MM.1S (cell line): Measurements from ENCODE around the gene CBY2.

ENCODE experiments used
- DNase-seq: peaks from one replicate; pipeline ENCODE4 v3.0.0-alpha.2; 2015
- H2AFZ ChIP-seq: fragments of 300-600 bp; sonication (generic); 2 replicates; pipeline ENCODE4 v1.6.0; 2016; ENCODE audit warnings: antibody characterized with exemption, low read length
- H3F3A ChIP-seq: fragments of 300-600 bp; sonication (generic); 2 replicates; pipeline ENCODE4 v1.6.1; 2016; ENCODE audit warnings: mild to moderate bottlenecking, antibody characterized with exemption, low read length, moderate library complexity, mixed read lengths; ENCODE audit not compliant: insufficient read depth
- H3K27ac ChIP-seq: fragments of 300-600 bp; sonication (generic); 2 replicates; pipeline ENCODE4 v1.5.1; 2016; ENCODE audit warnings: mild to moderate bottlenecking, low read length
- H3K27me3 ChIP-seq: fragments of 300-600 bp; sonication (generic); replicated peaks from 2 replicates; pipeline ENCODE4 v1.6.0; 2016; ENCODE audit warnings: low read length; ENCODE audit not compliant: insufficient read depth
- H3K36me3 ChIP-seq: fragments of 300-600 bp; sonication (generic); replicated peaks from 2 replicates; pipeline ENCODE4 v1.6.1; 2016; ENCODE audit warnings: mild to moderate bottlenecking, low read length, mixed read lengths; ENCODE audit not compliant: insufficient read depth
- H3K4me1 ChIP-seq: fragments of 300-600 bp; sonication (generic); 2 replicates; pipeline ENCODE4 v1.6.1; 2016; ENCODE audit warnings: low read length, mixed read lengths
- H3K4me2 ChIP-seq: fragments of 300-600 bp; sonication (generic); 2 replicates; pipeline ENCODE4 v1.6.0; 2016; ENCODE audit warnings: low read depth, low read length
- H3K4me3 ChIP-seq: fragments of 300-600 bp; sonication (generic); 2 replicates; pipeline ENCODE4 v1.5.1; 2016; ENCODE audit warnings: low read length, mixed read lengths
- H3K79me2 ChIP-seq: fragments of 300-600 bp; sonication (generic); 2 replicates; pipeline ENCODE4 v1.6.1; 2016; ENCODE audit warnings: mixed run types, low read length, mixed read lengths
- H3K9ac ChIP-seq: fragments of 300-600 bp; sonication (generic); 2 replicates; pipeline ENCODE4 v1.6.1; 2016; ENCODE audit warnings: low read length, mixed read lengths
- H3K9me2 ChIP-seq: fragments of 300-600 bp; sonication (generic); replicated peaks from 2 replicates; pipeline ENCODE4 v1.6.1; 2016; ENCODE audit warnings: mild to moderate bottlenecking, low read length, mixed read lengths; ENCODE audit not compliant: insufficient read depth
- H3K9me3 ChIP-seq: fragments of 300-600 bp; sonication (generic); replicated peaks from 2 replicates; pipeline ENCODE4 v1.6.1; 2016; ENCODE audit warnings: mild to moderate bottlenecking, low read length, mixed read lengths; ENCODE audit not compliant: insufficient read depth
- H4K20me1 ChIP-seq: fragments of 300-600 bp; sonication (generic); 2 replicates; pipeline ENCODE4 v1.6.1; 2016; ENCODE audit warnings: mild to moderate bottlenecking, low read length, moderate library complexity, mixed read lengths; ENCODE audit not compliant: insufficient read depth
- CTCF ChIP-seq: fragments of 300-600 bp; sonication (generic); IDR thresholded peaks from 2 replicates; pipeline ENCODE4 v1.5.1; 2016; ENCODE audit warnings: antibody characterized with exemption, low read length, mixed read lengths
- EZH2 ChIP-seq: fragments of 300-600 bp; sonication (generic); optimal IDR thresholded peaks from 2 replicates; pipeline ENCODE3; 2017; ENCODE audit warnings: low read depth, mild to moderate bottlenecking, antibody characterized with exemption, low read length, mixed read lengths
- EZH2phosphoT487 ChIP-seq: fragments of 300-600 bp; sonication (generic); IDR thresholded peaks from 2 replicates; pipeline ENCODE4 v1.6.1; 2018; ENCODE audit warnings: antibody characterized with exemption, low read length

Gene CBY2

DNA sequence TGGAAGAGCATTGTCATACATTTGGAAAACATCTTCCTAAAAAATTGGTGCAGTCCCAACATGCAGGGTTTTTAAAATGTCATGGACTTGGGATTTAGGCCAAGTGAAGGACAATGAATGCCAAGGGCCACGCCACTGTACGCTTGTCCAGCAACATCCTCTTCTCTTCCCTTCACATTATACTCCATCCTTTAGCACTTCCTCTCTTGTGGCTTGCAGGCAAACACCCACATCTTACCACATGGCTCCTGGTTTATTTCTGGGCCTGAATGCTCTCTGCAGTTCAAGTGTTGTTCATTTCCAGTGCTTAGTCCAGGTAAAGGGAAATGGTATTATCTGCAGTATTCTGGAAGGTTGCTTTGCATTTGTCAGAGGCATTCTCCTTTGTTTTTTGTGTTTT, 45.0 kb downstream of the CBY2 start:
- Histone ChIP-seq H2AFZ (no peak overlapping the region), H3K9me2 (no peaks in the 10 kb centered on the region), H3K9me3 (no peaks in the 10 kb centered on the region), H3K27me3 (no peaks in the 10 kb centered on the region), H3K36me3 (no peaks in the 10 kb centered on the region), H3K79me2 (no peaks in the 10 kb centered on the region), H3F3A (no peaks in the 10 kb centered on the region), H3K27ac (no peak overlapping the region), H4K20me1 (no peaks in the 10 kb centered on the region), H3K4me2 (no peak overlapping the region), H3K4me1 (no peaks in the 10 kb centered on the region), H3K9ac (no peak overlapping the region), H3K4me3 (no peak overlapping the region)
- DNase-seq, result no peak
- TF ChIP-seq EZH2, result no peak
- TF ChIP-seq EZH2phosphoT487, result no peak
- no peak for TF ChIP-seq CTCF

- Histone ChIP-seq H3K27me3 (no peaks in the 10 kb centered on the region), H2AFZ (no peak overlapping the region), H3K4me3 (no peak overlapping the region), H3K4me2 (no peak overlapping the region), H3K27ac (no peak overlapping the region), H3K9ac (no peak overlapping the region), H3F3A (no peaks in the 10 kb centered on the region), H3K9me2 (no peaks in the 10 kb centered on the region), H3K9me3 (no peaks in the 10 kb centered on the region), H3K79me2 (no peaks in the 10 kb centered on the region), H3K36me3 (no peaks in the 10 kb centered on the region), H4K20me1 (no peaks in the 10 kb centered on the region), H3K4me1 (no peaks in the 10 kb centered on the region)
- DNase-seq, result no peak
- TF ChIP-seq EZH2 (no peak), EZH2phosphoT487 (no peak), CTCF (no peak)
Observed at GRCh38 chr13:45748941-45749759, 47.0 kb downstream of the CBY2 start.

GRCh38 chr13:45750566-45750965, 48.4 kb downstream of the CBY2 start:
- H3K9me3 ChIP-seq, result no peaks in the 10 kb centered on the region
- H3K9ac ChIP-seq, result no peak overlapping the region
- H3K4me3 ChIP-seq, result no peak overlapping the region
- no peak overlapping the region for H3K27ac ChIP-seq
- no peaks in the 10 kb centered on the region for H3K79me2 ChIP-seq
- no peak for DNase-seq
- H3K4me2 ChIP-seq, result no peak overlapping the region
- TF ChIP-seq EZH2 (no peak), EZH2phosphoT487 (no peak), CTCF (no peak)
- H3K27me3 ChIP-seq, result no peaks in the 10 kb centered on the region
- no peaks in the 10 kb centered on the region for H3K4me1 ChIP-seq
- H2AFZ ChIP-seq, result no peak overlapping the region
- H4K20me1 ChIP-seq, result no peaks in the 10 kb centered on the region
- no peaks in the 10 kb centered on the region for H3K9me2 ChIP-seq
- no peaks in the 10 kb centered on the region for H3F3A ChIP-seq
- H3K36me3 ChIP-seq, result no peaks in the 10 kb centered on the region
